Choroid plexus epithelial cell (primary cell): Measurements from ENCODE around the gene BTG2.
"Not testable (repeated sequence)": the region's sequence is repeated elsewhere in the genome, so short reads cannot be mapped to it uniquely, and the experiment has no call there.

Experiments used
- DNase-seq: peaks from one replicate; pipeline ENCODE4 v3.0.0-alpha.2; 2010; ENCODE audit warnings: low read depth
- H3K4me3 ChIP-seq: 2 replicates; pipeline ENCODE4 v1.5.1; 2011; ENCODE audit warnings: low read depth, mild to moderate bottlenecking, control low read depth, low read length, moderate library complexity
- CTCF ChIP-seq: conservative IDR thresholded peaks from 2 replicates; pipeline ENCODE4 v1.5.1; 2011; ENCODE audit warnings: low read depth, mild to moderate bottlenecking, control low read depth, inconsistent platforms, low read length, moderate library complexity

The BTG2 gene

GRCh38 chr1:203311368-203312301, 6.3 kb downstream of the BTG2 start:
- no peak overlapping the region for H3K4me3 ChIP-seq
- DNase-seq: no peak
- TF ChIP-seq CTCF: no peak

- DNase-seq, H3K4me3 ChIP-seq: not testable (repeated sequence)
Observed at GRCh38 chr1:203314025-203314759, 8.9 kb downstream of the BTG2 start.

GRCh38 chr1:203316626-203317093, 11.3 kb downstream of the BTG2 start:
- TF ChIP-seq CTCF: no peak
- peak; percentile 67 for DNase-seq
- H3K4me3 ChIP-seq: no peak overlapping the region

- H3K4me3 ChIP-seq: no peak overlapping the region
- no peak for TF ChIP-seq CTCF
- no peak for DNase-seq
Observed at GRCh38 chr1:203317429-203318228, 12.3 kb downstream of the BTG2 start.

GRCh38 chr1:203318229-203318517, 12.9 kb downstream of the BTG2 start:
- DNase-seq: no peak
- no peak for TF ChIP-seq CTCF
- H3K4me3 ChIP-seq: no peak overlapping the region

- TF ChIP-seq CTCF: no peak
- H3K4me3 ChIP-seq: no peak overlapping the region
- DNase-seq: peak; percentile 70
Observed at GRCh38 chr1:203320591-203321272, 15.4 kb downstream of the BTG2 start.
